Colonic mucosa (tissue), 4 donors: ENCODE measurements around the gene DYNC2LI1. TPM values are rescaled to one million over a fixed set of nuclear protein-coding genes. Genes with fewer than 3 reads are reported as not detected.

Experiments
- DNase-seq: peaks from one replicate; pipeline ENCODE4 v3.0.0-alpha.2; 2020
- H3K27ac ChIP-seq: fragments of 200-600 bp; one replicate; pipeline ENCODE4 v1.8.0; 2021
- H3K27me3 ChIP-seq: fragments of 200-600 bp; one replicate; pipeline ENCODE4 v1.8.0; 2021
- H3K36me3 ChIP-seq: fragments of 200-600 bp; one replicate; pipeline ENCODE4 v1.8.0; 2021
- H3K4me1 ChIP-seq: fragments of 200-600 bp; one replicate; pipeline ENCODE4 v1.8.0; 2021; ENCODE audit warnings: mild to moderate bottlenecking
- H3K4me3 ChIP-seq: fragments of 200-600 bp; one replicate; pipeline ENCODE4 v1.8.0; 2021
- H3K9ac ChIP-seq, 2 donors: one replicate each; pipeline ENCODE4 v1.7.0; 2013; ENCODE audit warnings: control low read depth in 2 of 2, low read depth in 2 of 2, low read length in 2 of 2
- H3K9me3 ChIP-seq: fragments of 200-600 bp; one replicate; pipeline ENCODE4 v1.8.0; 2021
- intact Hi-C: fragments of 100-400 bp; cut with DNase I; formaldehyde crosslinking; loops from one replicate; pipeline ENCODE4 v1.14.1; 2022
- total RNA-seq, 2 donors: library from RNA; stranded (reverse); fragmentation: NEBNext Ultra II Directional in 1 of 2; extraction: Animal tissue kit (Norgen Biotek cat#: 25700) in 1 of 2; gene quantifications; one replicate each; pipeline ENCODE4 v1.2.1, GENCODE V29; 2021
- TF ChIP-seq, protein P1 (sequence below): fragments of 200-600 bp; IDR thresholded peaks from one replicate; pipeline ENCODE4 v1.8.0; 2022; ENCODE audit warnings: antibody characterized with exemption, mild to moderate bottlenecking
- donor health status: healthy.
- donor health status: DM: no; HTN: no; CAD: no.
- donor health status: DM: no; HTN: no; CAD: no.

DYNC2LI1 gene
- total RNA-seq, 2 donors from 2014 or later: 8.1 to 17.2 TPM

GRCh38 chr2:43841949-43842865, 68.4 kb downstream of the DYNC2LI1 start:
- H3K27me3 ChIP-seq: no peaks in the 10 kb centered on the region
- H3K4me1 ChIP-seq: no peaks in the 10 kb centered on the region
- H3K9me3 ChIP-seq: no peaks in the 10 kb centered on the region
- no peak overlapping the region for H3K27ac ChIP-seq
- intact Hi-C loops: no loop called here
- TF ChIP-seq, protein P1, sequence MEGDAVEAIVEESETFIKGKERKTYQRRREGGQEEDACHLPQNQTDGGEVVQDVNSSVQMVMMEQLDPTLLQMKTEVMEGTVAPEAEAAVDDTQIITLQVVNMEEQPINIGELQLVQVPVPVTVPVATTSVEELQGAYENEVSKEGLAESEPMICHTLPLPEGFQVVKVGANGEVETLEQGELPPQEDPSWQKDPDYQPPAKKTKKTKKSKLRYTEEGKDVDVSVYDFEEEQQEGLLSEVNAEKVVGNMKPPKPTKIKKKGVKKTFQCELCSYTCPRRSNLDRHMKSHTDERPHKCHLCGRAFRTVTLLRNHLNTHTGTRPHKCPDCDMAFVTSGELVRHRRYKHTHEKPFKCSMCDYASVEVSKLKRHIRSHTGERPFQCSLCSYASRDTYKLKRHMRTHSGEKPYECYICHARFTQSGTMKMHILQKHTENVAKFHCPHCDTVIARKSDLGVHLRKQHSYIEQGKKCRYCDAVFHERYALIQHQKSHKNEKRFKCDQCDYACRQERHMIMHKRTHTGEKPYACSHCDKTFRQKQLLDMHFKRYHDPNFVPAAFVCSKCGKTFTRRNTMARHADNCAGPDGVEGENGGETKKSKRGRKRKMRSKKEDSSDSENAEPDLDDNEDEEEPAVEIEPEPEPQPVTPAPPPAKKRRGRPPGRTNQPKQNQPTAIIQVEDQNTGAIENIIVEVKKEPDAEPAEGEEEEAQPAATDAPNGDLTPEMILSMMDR: no peak
- H3K36me3 ChIP-seq: no peaks in the 10 kb centered on the region
- H3K4me3 ChIP-seq: no peak overlapping the region
- DNase-seq: no peak
- H3K9ac ChIP-seq: no peak overlapping the region

GRCh38 chr2:43842866-43843226, 69.0 kb downstream of the DYNC2LI1 start:
- Histone ChIP-seq H3K27me3 (no peaks in the 10 kb centered on the region), H3K9ac (no peak overlapping the region), H3K36me3 (no peaks in the 10 kb centered on the region), H3K4me3 (no peak overlapping the region), H3K27ac (no peak overlapping the region), H3K9me3 (no peaks in the 10 kb centered on the region), H3K4me1 (no peaks in the 10 kb centered on the region)
- TF ChIP-seq, protein P1: no peak
- DNase-seq: no peak
- intact Hi-C loops: no loop called here

GRCh38 chr2:43845181-43845580, 71.3 kb downstream of the DYNC2LI1 start:
- Histone ChIP-seq H3K4me1 (no peaks in the 10 kb centered on the region), H3K27ac (no peak overlapping the region)

GRCh38 chr2:43846140-43846793, 72.4 kb downstream of the DYNC2LI1 start:
- no peak overlapping the region for H3K27ac ChIP-seq
- no peak for DNase-seq
- H3K36me3 ChIP-seq: no peaks in the 10 kb centered on the region
- H3K9ac ChIP-seq: no peak overlapping the region
- H3K9me3 ChIP-seq: no peaks in the 10 kb centered on the region
- no peaks in the 10 kb centered on the region for H3K4me1 ChIP-seq
- H3K4me3 ChIP-seq: no peak overlapping the region
- intact Hi-C loops: no loop called here
- TF ChIP-seq, protein P1: no peak
- H3K27me3 ChIP-seq: no peaks in the 10 kb centered on the region

More at GRCh38 chr2:43845181-43845580, 71.3 kb downstream of the DYNC2LI1 start:
- no peaks in the 10 kb centered on the region for H3K9me3 ChIP-seq
- no peaks in the 10 kb centered on the region for H3K36me3 ChIP-seq
- DNase-seq: no peak
- H3K9ac ChIP-seq: no peak overlapping the region
- TF ChIP-seq, protein P1: no peak
- no peak overlapping the region for H3K4me3 ChIP-seq
- H3K27me3 ChIP-seq: no peaks in the 10 kb centered on the region
- intact Hi-C loops: no loop called here

DNA sequence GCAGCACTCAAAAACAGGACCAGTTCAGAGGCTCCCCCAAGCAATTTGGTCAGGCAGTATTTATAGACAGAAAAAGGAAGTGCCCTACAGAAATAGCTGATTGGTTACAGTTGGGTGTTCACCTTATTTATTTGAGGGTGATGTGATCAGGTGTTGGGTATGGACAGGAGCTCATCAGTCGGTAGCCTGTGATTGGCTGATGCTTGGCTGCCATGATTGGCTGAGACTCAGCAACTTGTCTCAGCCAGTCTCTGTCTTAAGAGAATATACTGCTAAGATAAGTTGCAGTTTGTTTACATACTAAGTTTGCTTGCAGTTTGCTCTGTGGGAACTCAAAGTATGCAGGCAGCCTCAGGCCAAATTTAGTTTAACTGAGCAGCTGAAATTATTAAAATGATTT, 74.4 kb downstream of the DYNC2LI1 start:
- TF ChIP-seq, protein P1: no peak
- intact Hi-C loops: no loop called here
- H3K4me1 ChIP-seq: no peaks in the 10 kb centered on the region
- H3K27me3 ChIP-seq: no peaks in the 10 kb centered on the region
- no peaks in the 10 kb centered on the region for H3K36me3 ChIP-seq
- no peak for DNase-seq
- no peaks in the 10 kb centered on the region for H3K9me3 ChIP-seq
- H3K4me3 ChIP-seq: no peak overlapping the region
- H3K27ac ChIP-seq: no peak overlapping the region
- no peak overlapping the region for H3K9ac ChIP-seq
